Adrenal gland (tissue), 5 donors: ENCODE results near the gene CD247.

ENCODE experiments used
- CTCF ChIP-seq, 6 experiments: fragments of 450-650 bp in 4 of 6; fragments of 200-600 bp in 2 of 6; sonication (generic) in 1 of 6; IDR thresholded peaks; 1 replicate in 5 of 6; 2 replicates in 1 of 6; pipeline versions ENCODE4 v1.5.1 to v1.8.0; 2016 to 2021; ENCODE audit warnings: antibody characterized with exemption in 6 of 6, mild to moderate bottlenecking in 2 of 6, moderate library complexity in 1 of 6
- POLR2A ChIP-seq, 2 donors: fragments of 450-650 bp; IDR thresholded peaks; one replicate each; pipeline ENCODE4 v1.6.1; 2017; ENCODE audit warnings: antibody characterized with exemption in 2 of 2, mild to moderate bottlenecking in 2 of 2, moderate library complexity in 1 of 2
- donor health status: DM: no; HTN: no; CAD: no.

DNA sequence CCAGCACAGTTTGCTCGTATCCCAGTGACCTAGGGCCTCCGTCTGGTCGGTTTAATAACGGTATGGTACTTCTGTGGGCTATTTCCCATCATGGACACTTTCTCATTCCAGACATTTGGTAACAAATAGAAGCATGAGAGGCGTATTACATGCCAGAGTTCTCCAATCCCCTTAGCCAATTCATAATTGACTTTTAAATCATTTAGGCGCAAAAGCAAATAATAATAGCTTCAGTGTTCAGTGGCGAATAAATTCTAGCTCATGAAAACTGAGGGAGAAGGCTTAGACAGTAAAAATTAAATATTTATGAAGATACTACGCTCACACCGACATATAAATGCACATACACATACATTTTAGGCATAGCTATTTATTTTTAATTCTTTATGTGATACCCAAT is 50.6 kb downstream of the CD247 start:
- no peak for TF ChIP-seq CTCF (IDR thresholded peaks at IDR 0.05)
- no peak for TF ChIP-seq POLR2A (IDR thresholded peaks at IDR 0.05)
